OCI-LY3 (cell line): ENCODE data around the gene MAX.

Source experiments
- H2AFZ ChIP-seq: fragments of 200-600, 300-600 bp; shearing (Covaris generic); 2 replicates; pipeline ENCODE4 v1.6.0; 2014; ENCODE audit warnings: antibody characterized with exemption, low read depth, low read length
- H3K27ac ChIP-seq: fragments of 200-600, 300-600 bp; sonication (generic); 2 replicates; pipeline ENCODE4 v1.5.1; 2014; ENCODE audit warnings: mild to moderate bottlenecking, low read length, moderate library complexity, mixed read lengths
- H3K27me3 ChIP-seq: fragments of 200-600, 300-600 bp; sonication (generic); 2 replicates; pipeline ENCODE4 v1.6.1; 2014; ENCODE audit warnings: low read depth, low read length, mixed read lengths
- H3K36me3 ChIP-seq: fragments of 200-600, 300-600 bp; sonication (generic); replicated peaks from 2 replicates; pipeline ENCODE3; 2014; ENCODE audit warnings: low read depth, low read length, mixed read lengths
- H3K4me1 ChIP-seq: fragments of 300-600, 200-600 bp; sonication (generic); 2 replicates; pipeline ENCODE4 v1.6.1; 2014; ENCODE audit warnings: low read length, mixed read lengths
- H3K4me2 ChIP-seq: fragments of 200-600, 300-600 bp; sonication (generic); 2 replicates; pipeline ENCODE4 v1.6.1; 2014; ENCODE audit warnings: low read length, mixed read lengths
- H3K4me3 ChIP-seq: fragments of 300-600, 200-600 bp; sonication (generic); 2 replicates; pipeline ENCODE4 v1.5.1; 2014; ENCODE audit warnings: antibody characterized with exemption, mild to moderate bottlenecking, low read length, moderate library complexity
- H3K79me2 ChIP-seq: fragments of 300-600, 200-600 bp; shearing (Covaris generic); 2 replicates; pipeline ENCODE4 v1.6.1; 2014; ENCODE audit warnings: mild to moderate bottlenecking, low read length, mixed read lengths
- H3K9ac ChIP-seq: fragments of 300-600, 200-600 bp; shearing (Covaris generic); 2 replicates; pipeline ENCODE4 v1.6.0; 2014; ENCODE audit warnings: mild to moderate bottlenecking, low read length, moderate library complexity
- H3K9me3 ChIP-seq: fragments of 200-600, 300-600 bp; shearing (Covaris generic); 2 replicates; pipeline ENCODE4 v1.6.1; 2014; ENCODE audit warnings: low read length, mixed read lengths; ENCODE audit not compliant: insufficient read depth
- H4K20me1 ChIP-seq: fragments of 200-600, 300-600 bp; sonication (generic); 2 replicates; pipeline ENCODE4 v1.6.1; 2016; ENCODE audit warnings: low read length, mixed read lengths; ENCODE audit not compliant: insufficient read depth
- CTCF ChIP-seq: fragments of 200-600, 300-600 bp; sonication (generic); IDR thresholded peaks from 2 replicates; pipeline ENCODE4 v1.5.1; 2014; ENCODE audit warnings: antibody characterized with exemption, low read length, low read depth
- EZH2phosphoT487 ChIP-seq: fragments of 200-600 bp; shearing (Covaris generic); IDR thresholded peaks from 2 replicates; pipeline ENCODE4 v1.6.1; 2018; ENCODE audit warnings: antibody characterized with exemption, mixed run types, low read depth

Gene MAX

GRCh38 chr14:65073605-65074201, 28.6 kb downstream of the MAX start:
- peaks cover 16% of the 10 kb centered on the region for H3K4me1 ChIP-seq
- no peaks in the 10 kb centered on the region for H3K79me2 ChIP-seq
- H3K4me3 ChIP-seq, result no peak overlapping the region
- H3K36me3 ChIP-seq, result peaks cover 29% of the 10 kb centered on the region
- no peak overlapping the region for H3K27ac ChIP-seq
- no peaks in the 10 kb centered on the region for H3K9me3 ChIP-seq
- H3K4me2 ChIP-seq, result no peak overlapping the region
- H3K27me3 ChIP-seq, result no peaks in the 10 kb centered on the region
- H3K9ac ChIP-seq, result no peak overlapping the region
- H4K20me1 ChIP-seq, result peaks cover 15% of the 10 kb centered on the region; the same call in 1 of the 2 replicates
- no peak overlapping the region for H2AFZ ChIP-seq
- no peak for TF ChIP-seq EZH2phosphoT487
- TF ChIP-seq CTCF, result no peak

GRCh38 chr14:65072937-65073336, 29.4 kb downstream of the MAX start:
- no peak overlapping the region for H3K27ac ChIP-seq

GRCh38 chr14:65072256-65072655, 30.1 kb downstream of the MAX start:
- no peak overlapping the region for H2AFZ ChIP-seq
- no peaks in the 10 kb centered on the region for H3K9me3 ChIP-seq
- no peak overlapping the region for H3K4me3 ChIP-seq
- no peak overlapping the region for H3K4me2 ChIP-seq
- H3K36me3 ChIP-seq, result peaks cover 26% of the 10 kb centered on the region
- H3K27me3 ChIP-seq, result no peaks in the 10 kb centered on the region
- H3K9ac ChIP-seq, result no peak overlapping the region
- H4K20me1 ChIP-seq, result peaks cover 15% of the 10 kb centered on the region; the same call in 1 of the 2 replicates
- no peak overlapping the region for H3K27ac ChIP-seq
- TF ChIP-seq EZH2phosphoT487, result no peak
- TF ChIP-seq CTCF, result no peak
- H3K4me1 ChIP-seq, result peaks cover 16% of the 10 kb centered on the region
- no peaks in the 10 kb centered on the region for H3K79me2 ChIP-seq

More at GRCh38 chr14:65072937-65073336, 29.4 kb downstream of the MAX start:
- H3K79me2 ChIP-seq, result no peaks in the 10 kb centered on the region
- peaks cover 16% of the 10 kb centered on the region for H3K4me1 ChIP-seq
- no peaks in the 10 kb centered on the region for H3K27me3 ChIP-seq
- H3K9ac ChIP-seq, result no peak overlapping the region
- H3K4me2 ChIP-seq, result no peak overlapping the region
- H3K4me3 ChIP-seq, result no peak overlapping the region
- no peak for TF ChIP-seq CTCF
- TF ChIP-seq EZH2phosphoT487, result no peak
- H3K36me3 ChIP-seq, result peaks cover 29% of the 10 kb centered on the region
- no peak overlapping the region for H2AFZ ChIP-seq
- no peaks in the 10 kb centered on the region for H3K9me3 ChIP-seq
- H4K20me1 ChIP-seq, result peaks cover 15% of the 10 kb centered on the region; the same call in 1 of the 2 replicates

GRCh38 chr14:65071544-65071943, 30.8 kb downstream of the MAX start:
- Histone ChIP-seq H2AFZ (no peak overlapping the region), H3K27ac (no peak overlapping the region), H4K20me1 (peaks cover 15% of the 10 kb centered on the region; the same call in 1 of the 2 replicates), H3K9me3 (no peaks in the 10 kb centered on the region), H3K4me1 (peaks cover 16% of the 10 kb centered on the region), H3K4me3 (no peak overlapping the region), H3K79me2 (no peaks in the 10 kb centered on the region), H3K9ac (no peak overlapping the region), H3K4me2 (0 out of 2 replicates have a peak overlapping the region, but pooled peaks have one; percentile 13), H3K36me3 (peaks cover 26% of the 10 kb centered on the region), H3K27me3 (no peaks in the 10 kb centered on the region)
- no peak for TF ChIP-seq CTCF
- no peak for TF ChIP-seq EZH2phosphoT487
